Activated naive CD8-positive, alpha-beta T cell treated with anti-CD3 and anti-CD28 coated beads, Interleukin-2, amount 50 U/mL, for 24 hours (primary cell): ENCODE measurements around the gene MICAL3.

Experiments
- ATAC-seq: fragments of 150-1000 bp; cut with Tn5 transposase; one replicate; pipeline ENCODE4 v1.10.0; 2021
- DNase-seq: peaks from one replicate; pipeline ENCODE4 v3.0.0; 2021
- H3K27ac Mint-ChIP-seq: one replicate; pipeline ENCODE4 v1.8.0; 2021; ENCODE audit warnings: mild to moderate bottlenecking, mixed read lengths
- H3K27me3 Mint-ChIP-seq: one replicate; pipeline ENCODE4 v1.8.0; 2021; ENCODE audit warnings: mixed read lengths
- H3K36me3 Mint-ChIP-seq: one replicate; pipeline ENCODE4 v1.8.0; 2021; ENCODE audit warnings: low read depth, mixed read lengths
- H3K4me1 Mint-ChIP-seq: one replicate; pipeline ENCODE4 v1.8.0; 2021; ENCODE audit warnings: mixed read lengths
- H3K4me3 Mint-ChIP-seq: one replicate; pipeline ENCODE4 v1.8.0; 2021; ENCODE audit warnings: mild to moderate bottlenecking, moderate library complexity, mixed read lengths
- H3K9me3 Mint-ChIP-seq: one replicate; pipeline ENCODE4 v1.8.0; 2021; ENCODE audit warnings: mixed read lengths

Gene MICAL3

DNA sequence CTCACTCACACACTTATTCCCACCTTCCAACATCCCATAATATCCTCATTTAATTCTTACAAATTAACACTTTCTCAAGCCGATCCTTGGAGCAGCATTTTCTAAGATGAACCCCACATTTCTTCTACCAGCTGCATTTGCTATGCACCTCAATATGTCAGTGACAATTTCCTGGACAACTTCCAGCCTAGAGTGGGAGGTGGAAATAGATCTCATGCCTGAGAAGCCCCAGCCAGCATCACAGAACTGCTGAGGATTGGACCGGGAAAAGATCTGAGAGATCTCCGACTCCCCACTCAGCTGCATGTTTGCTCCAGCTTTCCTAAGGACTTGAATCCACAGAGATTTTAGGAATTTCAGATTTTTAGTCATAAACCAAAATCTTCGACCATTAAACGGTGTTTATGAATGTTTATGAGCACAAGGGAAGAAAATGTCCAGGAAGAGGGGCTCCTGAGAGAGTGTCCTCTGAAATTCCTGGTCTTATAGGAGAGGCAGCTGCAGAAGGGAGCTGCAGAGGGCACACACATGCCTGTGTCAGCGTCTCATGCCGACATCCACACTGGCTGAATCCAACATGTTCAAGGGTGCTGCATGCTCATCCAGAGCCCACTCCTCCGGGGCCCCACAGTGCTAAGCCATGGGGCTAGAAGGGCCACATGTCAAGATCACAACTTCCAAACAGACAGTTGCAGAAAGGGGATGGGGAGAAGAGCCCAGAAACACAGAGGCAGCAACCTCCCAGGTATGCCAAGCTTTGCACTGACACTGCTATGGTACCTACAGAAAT, 68.6 kb downstream of the MICAL3 start:
- Mint-ChIP-seq H3K27me3 (no peaks in the 10 kb centered on the region), H3K4me3 (no peak overlapping the region)

DNA sequence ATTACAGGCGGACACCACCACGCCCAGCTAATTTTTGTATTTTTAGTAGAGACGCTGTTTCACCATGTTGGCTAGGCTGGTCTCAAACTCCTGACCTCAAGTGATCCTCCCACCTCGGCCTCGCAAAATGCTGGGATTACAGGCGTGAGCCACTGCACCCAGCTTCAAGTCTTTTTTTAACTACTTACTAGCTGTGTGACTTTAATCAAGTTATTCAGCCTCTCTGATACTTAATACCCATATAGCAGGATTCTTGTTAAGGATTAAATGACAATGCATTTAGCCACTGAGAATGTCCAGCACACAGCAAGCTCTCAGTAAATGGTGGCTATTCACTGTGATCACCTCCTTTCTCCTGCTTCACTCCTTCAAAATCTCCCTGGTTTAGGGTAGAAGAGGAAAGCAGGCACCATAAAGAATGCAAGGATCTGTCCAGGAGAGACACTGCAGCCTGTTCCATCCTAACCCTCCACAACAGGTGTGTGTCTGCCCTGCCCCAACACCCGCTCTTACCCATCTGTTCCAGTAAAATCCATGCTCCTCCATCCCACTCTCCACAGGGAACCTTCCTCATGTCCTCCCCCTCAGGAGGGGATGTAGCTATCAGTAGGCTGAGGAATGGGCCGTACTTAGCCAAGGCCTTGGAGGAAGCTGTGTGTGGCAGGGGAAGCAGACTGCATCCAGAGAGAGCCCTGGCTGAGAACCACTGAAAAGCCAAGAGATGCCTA, 69.3 kb downstream of the MICAL3 start:
- H3K4me3 Mint-ChIP-seq: no peak overlapping the region
- no peaks in the 10 kb centered on the region for H3K27me3 Mint-ChIP-seq
- H3K4me1 Mint-ChIP-seq: peaks cover 8% of the 10 kb centered on the region
- H3K9me3 Mint-ChIP-seq: no peaks in the 10 kb centered on the region
- H3K27ac Mint-ChIP-seq: no peak overlapping the region
- no peaks in the 10 kb centered on the region for H3K36me3 Mint-ChIP-seq
- DNase-seq: no peak
- no peak for ATAC-seq

More for the DNA sequence above, 68.6 kb downstream of the MICAL3 start:
- peaks cover 8% of the 10 kb centered on the region for H3K4me1 Mint-ChIP-seq
- ATAC-seq (no peak), DNase-seq (no peak)
- H3K9me3 Mint-ChIP-seq: no peaks in the 10 kb centered on the region
- H3K36me3 Mint-ChIP-seq: no peaks in the 10 kb centered on the region
- H3K27ac Mint-ChIP-seq: no peak overlapping the region

DNA sequence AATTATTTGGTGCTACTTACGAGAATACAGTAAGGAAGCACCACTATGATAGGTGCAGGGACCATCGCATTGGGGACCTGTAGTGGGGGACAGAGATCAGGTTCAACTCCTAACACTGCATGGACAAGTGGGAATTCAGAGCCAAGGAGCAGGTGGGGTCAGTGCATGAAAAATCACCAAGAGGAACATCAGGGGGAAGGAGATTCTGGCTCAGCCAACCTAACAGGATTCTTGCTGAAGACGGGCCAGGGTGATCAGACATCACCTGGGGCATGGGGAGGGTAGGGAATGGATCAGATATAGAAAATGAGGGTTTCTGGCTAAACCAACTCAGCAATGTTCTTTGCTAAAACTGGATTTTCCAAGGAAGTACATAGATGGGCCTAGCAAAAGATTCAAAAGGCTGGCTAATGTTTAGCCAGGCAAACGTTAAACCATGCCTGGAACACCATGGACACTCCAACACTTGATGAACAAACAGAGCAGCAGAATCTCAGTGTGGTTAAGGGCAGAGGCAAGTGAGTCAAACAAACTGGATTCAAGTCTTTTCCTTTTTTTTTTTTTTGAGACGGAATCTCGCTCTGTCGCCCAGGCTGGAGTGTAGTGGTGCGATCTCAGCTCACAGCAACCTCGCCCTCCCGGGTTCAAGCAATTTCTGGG, 70.0 kb downstream of the MICAL3 start:
- Mint-ChIP-seq H3K9me3 (no peaks in the 10 kb centered on the region), H3K27me3 (no peaks in the 10 kb centered on the region), H3K36me3 (no peaks in the 10 kb centered on the region), H3K4me3 (no peak overlapping the region), H3K4me1 (peaks cover 9% of the 10 kb centered on the region), H3K27ac (no peak overlapping the region)
- DNase-seq (no peak), ATAC-seq (no peak)

GRCh38 chr22:17953147-17953546, 71.2 kb downstream of the MICAL3 start:
- ATAC-seq: no peak
- peaks cover 9% of the 10 kb centered on the region for H3K4me1 Mint-ChIP-seq
- H3K27ac Mint-ChIP-seq: no peak overlapping the region
- DNase-seq: no peak
- H3K27me3 Mint-ChIP-seq: no peaks in the 10 kb centered on the region
- H3K4me3 Mint-ChIP-seq: no peak overlapping the region
- no peaks in the 10 kb centered on the region for H3K36me3 Mint-ChIP-seq
- no peaks in the 10 kb centered on the region for H3K9me3 Mint-ChIP-seq

DNA sequence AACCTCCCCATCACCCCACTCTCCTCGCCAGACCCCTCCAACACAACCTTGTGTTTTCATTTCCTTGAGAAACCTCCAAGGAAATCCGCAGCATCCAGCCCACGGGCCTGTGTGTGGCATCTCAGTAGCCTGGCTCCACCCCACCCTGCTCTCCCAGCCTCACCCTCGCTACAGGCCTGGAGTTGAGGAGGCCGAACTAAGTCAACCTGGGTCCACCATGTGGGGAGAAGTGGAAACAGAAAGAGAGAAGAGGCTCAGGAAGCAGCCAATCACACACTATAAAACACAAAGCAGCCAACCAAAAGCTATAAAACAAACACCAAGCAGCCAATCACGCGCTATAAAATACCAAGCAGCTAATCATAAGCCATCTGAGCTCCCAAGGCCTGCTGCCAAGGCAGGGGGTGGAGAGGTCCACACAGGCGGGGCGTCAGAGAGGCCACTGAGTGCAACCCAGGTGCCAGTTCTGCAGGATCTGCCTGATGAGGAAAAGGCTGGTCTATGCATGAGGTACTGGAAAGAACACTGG, 72.0 kb downstream of the MICAL3 start:
- Mint-ChIP-seq H3K4me3 (no peak overlapping the region), H3K36me3 (no peaks in the 10 kb centered on the region), H3K9me3 (no peaks in the 10 kb centered on the region), H3K27ac (no peak overlapping the region), H3K27me3 (no peaks in the 10 kb centered on the region), H3K4me1 (peaks cover 9% of the 10 kb centered on the region)
- no peak for ATAC-seq
- no peak for DNase-seq

DNA sequence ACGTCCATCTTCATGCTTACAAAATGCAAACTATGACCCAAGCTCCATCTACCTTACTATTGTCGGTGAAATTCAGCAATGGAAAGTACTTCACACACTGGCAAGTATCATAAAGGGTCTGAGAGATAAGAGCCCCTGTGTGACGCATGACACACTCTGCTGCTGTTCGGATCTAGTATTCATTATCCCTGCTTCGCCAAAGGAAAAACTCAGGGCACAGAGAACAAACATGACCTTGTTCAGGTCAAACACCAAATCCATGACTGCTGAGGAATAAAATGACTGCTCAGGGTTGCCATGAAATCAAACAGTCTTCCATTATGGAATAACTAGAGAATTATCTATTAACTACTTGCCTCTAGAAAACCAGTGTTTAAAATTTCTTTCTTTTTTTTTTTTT, 73.0 kb downstream of the MICAL3 start:
- peaks cover 17% of the 10 kb centered on the region for H3K4me1 Mint-ChIP-seq

GRCh38 chr22:17950651-17951214, 73.6 kb downstream of the MICAL3 start:
- Mint-ChIP-seq H3K36me3 (no peaks in the 10 kb centered on the region), H3K27me3 (no peaks in the 10 kb centered on the region), H3K4me1 (peaks cover 20% of the 10 kb centered on the region), H3K4me3 (no peak overlapping the region), H3K9me3 (no peaks in the 10 kb centered on the region), H3K27ac (no peak overlapping the region)
- ATAC-seq: no peak
- no peak for DNase-seq

More for the DNA sequence above, 73.0 kb downstream of the MICAL3 start:
- no peak overlapping the region for H3K27ac Mint-ChIP-seq
- H3K36me3 Mint-ChIP-seq: no peaks in the 10 kb centered on the region
- H3K27me3 Mint-ChIP-seq: no peaks in the 10 kb centered on the region
- no peak overlapping the region for H3K4me3 Mint-ChIP-seq
- DNase-seq (no peak), ATAC-seq (no peak)
- no peaks in the 10 kb centered on the region for H3K9me3 Mint-ChIP-seq

- Mint-ChIP-seq H3K4me3 (no peak overlapping the region), H3K36me3 (no peaks in the 10 kb centered on the region), H3K9me3 (no peaks in the 10 kb centered on the region), H3K27me3 (no peaks in the 10 kb centered on the region), H3K4me1 (peaks cover 23% of the 10 kb centered on the region), H3K27ac (no peak overlapping the region)
- DNase-seq (no peak), ATAC-seq (no peak)
Measured at GRCh38 chr22:17949642-17950473, 74.5 kb downstream of the MICAL3 start.

DNA sequence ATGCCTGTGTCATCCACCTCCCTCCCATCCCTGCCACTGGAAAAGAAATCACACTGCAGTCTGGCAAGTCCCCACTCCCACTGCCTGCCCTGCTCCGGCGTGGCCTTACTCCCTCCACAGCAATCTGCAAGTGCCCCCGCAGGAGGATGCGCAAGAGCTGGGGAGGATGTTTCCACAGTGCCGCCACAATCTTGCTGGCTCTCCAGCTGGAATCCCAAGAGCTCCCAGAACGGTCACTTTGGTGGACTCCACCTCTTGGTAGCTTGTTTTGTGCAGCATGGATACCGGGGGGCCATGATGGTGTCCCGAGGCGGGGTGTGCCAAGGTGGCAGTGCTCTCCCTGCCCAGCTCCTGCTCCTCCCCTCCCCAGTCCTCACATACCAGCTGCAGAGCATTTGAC, 76.3 kb downstream of the MICAL3 start:
- Mint-ChIP-seq H3K4me3 (no peak overlapping the region), H3K27ac (no peak overlapping the region), H3K4me1 (peaks cover 18% of the 10 kb centered on the region), H3K9me3 (no peaks in the 10 kb centered on the region), H3K36me3 (no peaks in the 10 kb centered on the region), H3K27me3 (no peaks in the 10 kb centered on the region)
- DNase-seq (no peak), ATAC-seq (no peak)

DNA sequence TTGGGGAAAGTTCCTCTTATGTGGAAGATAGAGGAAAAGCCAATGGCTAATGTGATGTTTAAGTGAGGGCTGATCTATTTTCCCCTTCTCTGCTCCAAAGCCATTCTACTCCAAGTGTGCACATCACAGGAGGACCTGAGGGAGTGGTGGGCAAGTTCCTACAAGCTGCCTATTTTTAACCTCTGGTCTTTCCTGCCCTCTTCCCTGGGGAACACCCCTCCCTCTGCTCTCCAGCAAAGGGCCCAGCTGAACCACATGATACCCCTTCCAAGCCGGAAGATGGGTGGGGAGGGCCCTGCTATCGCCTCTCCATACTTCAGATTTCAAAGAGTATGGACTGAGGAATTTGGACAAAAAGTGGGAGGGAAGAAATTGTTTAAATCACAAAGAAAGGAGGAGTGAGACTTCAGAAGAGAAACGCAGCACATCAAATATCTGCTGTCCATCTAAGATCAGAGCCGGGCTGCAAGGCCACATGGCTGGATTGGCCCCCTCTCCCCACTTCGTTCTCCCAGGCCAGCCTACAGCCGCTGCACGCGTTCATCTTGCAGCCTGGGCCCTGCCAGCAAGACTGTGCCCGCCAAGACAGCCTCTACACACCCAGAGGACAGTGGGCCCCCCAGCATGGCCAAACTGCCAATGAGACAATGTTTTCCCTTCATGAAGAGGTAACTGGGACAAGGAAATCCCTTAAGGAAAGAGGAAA, 77.5 kb downstream of the MICAL3 start:
- H3K36me3 Mint-ChIP-seq: no peaks in the 10 kb centered on the region
- H3K27ac Mint-ChIP-seq: no peak overlapping the region
- DNase-seq: no peak
- H3K4me3 Mint-ChIP-seq: no peak overlapping the region
- H3K4me1 Mint-ChIP-seq: peaks cover 17% of the 10 kb centered on the region
- H3K27me3 Mint-ChIP-seq: no peaks in the 10 kb centered on the region
- H3K9me3 Mint-ChIP-seq: no peaks in the 10 kb centered on the region
- no peak for ATAC-seq

- no peaks in the 10 kb centered on the region for H3K27me3 Mint-ChIP-seq
- no peaks in the 10 kb centered on the region for H3K36me3 Mint-ChIP-seq
- ATAC-seq (no peak), DNase-seq (no peak)
- H3K4me1 Mint-ChIP-seq: peaks cover 17% of the 10 kb centered on the region
- no peaks in the 10 kb centered on the region for H3K9me3 Mint-ChIP-seq
- no peak overlapping the region for H3K4me3 Mint-ChIP-seq
- no peak overlapping the region for H3K27ac Mint-ChIP-seq
Measured at GRCh38 chr22:17945888-17946648, 78.3 kb downstream of the MICAL3 start.

DNA sequence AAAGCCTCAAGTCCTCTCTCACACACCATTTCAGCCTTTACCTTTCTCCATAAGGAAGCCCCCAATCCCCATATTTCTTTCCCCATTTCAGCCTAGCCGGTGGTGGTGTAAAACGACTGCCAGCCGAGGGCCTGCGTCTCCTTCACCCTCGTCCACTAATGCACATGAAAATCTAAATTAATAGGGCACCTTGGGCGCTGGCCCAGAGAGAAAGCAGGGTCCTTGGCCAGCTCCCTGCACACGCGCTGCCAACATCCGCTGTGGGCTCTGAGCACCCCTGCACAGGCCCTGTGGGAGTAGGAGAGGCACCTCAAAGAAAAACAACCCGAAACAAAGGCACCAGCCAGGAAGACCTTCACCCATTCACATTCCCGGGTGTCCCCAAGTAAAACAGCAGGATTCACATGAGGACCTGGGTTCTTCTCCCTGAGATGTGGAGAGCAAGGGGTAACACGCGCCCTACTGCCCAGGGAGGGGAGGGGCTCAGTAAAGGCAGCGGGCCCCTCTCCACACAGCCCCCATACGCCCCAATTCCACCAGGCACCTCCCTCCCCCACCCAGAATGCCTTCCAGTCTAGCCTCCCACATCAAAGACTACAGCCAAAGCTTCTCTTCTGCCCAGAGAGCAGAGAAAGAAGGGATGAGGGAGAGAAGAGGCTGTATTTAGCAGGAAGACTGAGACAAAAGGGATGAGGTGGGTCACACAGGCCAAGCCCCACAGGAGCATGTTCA, 79.0 kb downstream of the MICAL3 start:
- H3K9me3 Mint-ChIP-seq: no peaks in the 10 kb centered on the region

More for the DNA sequence above, 79.0 kb downstream of the MICAL3 start:
- Mint-ChIP-seq H3K4me1 (peaks cover 17% of the 10 kb centered on the region), H3K36me3 (no peaks in the 10 kb centered on the region), H3K27ac (no peak overlapping the region), H3K4me3 (no peak overlapping the region), H3K27me3 (no peaks in the 10 kb centered on the region)
- ATAC-seq (no peak), DNase-seq (no peak)
